ENCODE measurements around the gene PRH2.

PRH2 gene

GRCh38 chr12:10965476-10965875, 36.4 kb downstream of the PRH2 start:
- no peak for DNase-seq

GRCh38 chr12:10966314-10966713, 37.3 kb downstream of the PRH2 start:
- no peak for DNase-seq

DNA sequence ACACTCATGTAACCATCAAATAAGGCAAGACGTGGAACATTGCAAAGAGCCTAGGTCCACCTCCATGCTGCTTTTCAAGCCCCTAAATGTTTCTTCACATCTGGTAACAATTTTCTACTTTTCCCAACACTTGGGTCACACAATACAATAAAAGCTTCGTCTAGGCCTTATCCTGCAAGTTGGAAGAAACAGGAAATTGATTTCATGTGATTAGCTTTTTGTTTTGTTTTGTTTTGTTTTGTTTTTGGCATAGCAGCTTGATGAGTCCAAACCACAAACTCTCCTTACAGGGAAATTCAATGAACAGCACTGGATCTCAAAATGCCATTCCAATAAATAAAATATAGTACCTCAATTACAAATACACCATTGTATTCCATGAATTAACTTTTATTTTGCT, 38.4 kb downstream of the PRH2 start:
- peak; percentile 52 for DNase-seq

DNA sequence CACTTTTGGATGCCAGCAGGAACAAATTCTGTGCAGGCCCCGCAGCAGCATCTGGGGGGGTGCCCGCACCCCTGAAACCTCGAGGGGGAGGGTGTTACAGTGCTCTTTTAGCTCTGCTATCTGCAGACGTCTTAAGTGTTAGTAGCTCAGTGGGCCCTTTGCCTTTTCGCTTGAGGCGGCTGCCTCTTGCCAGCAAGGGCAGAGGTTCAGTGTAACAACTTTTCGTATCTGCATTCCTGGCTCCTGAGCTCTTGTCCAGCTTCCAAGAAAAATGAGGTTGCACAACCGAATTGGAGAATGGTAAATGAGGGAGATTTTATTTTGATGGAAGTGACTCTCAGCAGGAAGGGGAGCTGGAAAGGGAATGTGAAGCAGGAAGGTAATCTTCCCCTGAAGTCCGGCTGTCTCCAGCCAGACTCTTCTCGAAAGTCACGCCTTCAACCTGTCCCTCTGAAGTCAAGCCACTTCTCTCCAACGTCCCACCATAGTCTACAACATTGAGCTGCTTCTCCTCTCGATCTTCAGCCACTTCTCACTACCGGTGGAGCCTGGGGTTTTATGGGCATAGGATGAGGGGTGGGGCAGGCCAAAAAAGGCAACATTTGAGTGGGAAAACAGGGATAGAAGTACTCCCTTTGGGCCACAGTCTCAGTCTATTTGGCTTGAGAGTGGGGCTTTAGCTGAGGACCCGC, 39.9 kb downstream of the PRH2 start:
- DNase-seq = peak; percentile 51

GRCh38 chr12:10974965-10975364, 45.9 kb downstream of the PRH2 start:
- no peak for DNase-seq

GRCh38 chr12:10982244-10982643, 53.2 kb downstream of the PRH2 start:
- DNase-seq = no peak
